Common myeloid progenitor, CD34-positive (primary cell): ENCODE measurements around the gene IQCK.
A peak's percentile ranks its signal among the peaks of the same experiment; 100 is the strongest.

Experiments
- CTCF ChIA-PET: fragments of 350-600 bp; sonication (Branson Sonifier 250); formaldehyde crosslinking; loops from one replicate; lab custom pipeline; 2021; ENCODE audit warnings: antibody characterized with exemption; lab: Charles Lee
- POLR2A ChIA-PET: fragments of 350-600 bp; sonication (Branson Sonifier 250); formaldehyde crosslinking; loops from one replicate; lab custom pipeline; 2021; ENCODE audit warnings: antibody characterized with exemption; lab: Charles Lee
- DNase-seq, 3 donors: peaks; one replicate each; pipeline versions ENCODE4 v3.0.0 to v3.0.0-alpha.2; 2013
- H3K27ac ChIP-seq, 2 experiments: 1 replicate in 1 of 2; 2 replicates in 1 of 2; pipeline ENCODE4 v1.7.0; 2013; ENCODE audit warnings: inconsistent platforms in 2 of 2, low read length in 2 of 2, mild to moderate bottlenecking in 2 of 2, low read depth in 1 of 2, moderate library complexity in 1 of 2; ENCODE audit not compliant: severe bottlenecking in 2 of 2, insufficient read depth in 1 of 2, poor library complexity in 1 of 2
- H3K27me3 ChIP-seq, 5 experiments: replicated peaks in 2 of 5; 1 replicate in 3 of 5; 2 replicates in 2 of 5; pipeline versions ENCODE4 v1.6.1 to v1.7.0; 2013; ENCODE audit warnings: low read length in 4 of 5, mild to moderate bottlenecking in 2 of 5, moderate library complexity in 2 of 5, inconsistent platforms in 1 of 5; ENCODE audit not compliant: insufficient read depth in 5 of 5, control insufficient read depth in 4 of 5
- H3K36me3 ChIP-seq, 4 experiments: 1 replicate in 2 of 4; 2 replicates in 2 of 4; pipeline versions ENCODE4 v1.6.1 to v1.7.0; 2013; ENCODE audit warnings: low read length in 3 of 4, control low read depth in 1 of 4, mild to moderate bottlenecking in 1 of 4; ENCODE audit not compliant: control insufficient read depth in 4 of 4, insufficient read depth in 4 of 4
- H3K4me1 ChIP-seq, 4 experiments: 1 replicate in 3 of 4; 2 replicates in 1 of 4; pipeline versions ENCODE4 v1.6.1 to v1.7.1; 2013; ENCODE audit warnings: low read length in 3 of 4, mild to moderate bottlenecking in 3 of 4, control low read depth in 1 of 4, inconsistent platforms in 1 of 4, moderate library complexity in 1 of 4; ENCODE audit not compliant: control insufficient read depth in 4 of 4, insufficient read depth in 4 of 4; ENCODE audit errors: control extremely low read depth in 1 of 4
- H3K4me3 ChIP-seq, 7 experiments: 1 replicate in 4 of 7; 2 replicates in 3 of 7; pipeline versions ENCODE4 v1.5.1 to v1.7.0; 2013; ENCODE audit warnings: mild to moderate bottlenecking in 7 of 7, low read length in 6 of 7, moderate library complexity in 6 of 7, inconsistent platforms in 2 of 7, low read depth in 2 of 7, control low read depth in 1 of 7; ENCODE audit not compliant: insufficient read depth in 4 of 7, control insufficient read depth in 1 of 7; ENCODE audit errors: extremely low read depth in 1 of 7
- H3K9me3 ChIP-seq, 5 experiments: 1 replicate in 4 of 5; 2 replicates in 1 of 5; pipeline versions ENCODE4 v1.6.1 to v1.7.1; 2013; ENCODE audit warnings: low read length in 4 of 5, mild to moderate bottlenecking in 2 of 5, inconsistent platforms in 1 of 5, low read depth in 1 of 5, moderate library complexity in 1 of 5; ENCODE audit not compliant: control insufficient read depth in 4 of 5, insufficient read depth in 2 of 5; ENCODE audit errors: control extremely low read depth in 1 of 5
- WGBS: methylation state at CpG from one replicate; pipeline ENCODE4 v1.1.5; 2013; ENCODE audit not compliant: insufficient coverage; 5-methylcytosine and 5-hydroxymethylcytosine counted together

Gene IQCK

GRCh38 chr16:19875900-19876299, 157.8 kb downstream of the IQCK start:
- Histone ChIP-seq H3K36me3 (no peaks in the 10 kb centered on the region), H3K4me3 (no peak overlapping the region), H3K4me1 (peaks cover 0 to 4% (median 1%) of the 10 kb centered on the region in 4 experiments), H3K9me3 (no peaks in the 10 kb centered on the region), H3K27me3 (peaks cover 0 to 16% (median 5%) of the 10 kb centered on the region in 5 experiments), H3K27ac (no peak overlapping the region)
- POLR2A ChIA-PET = no interaction called here
- no peak for DNase-seq
- CTCF ChIA-PET = interaction anchor here (0.7 to 2.1 kb wide), 2 partner anchors 11 to 32 kb away, joined by 3 to 7 read pairs; no protein-coding TSS in a partner anchor
- WGBS = 98% methylated on average over 5 of the region's 6 CpGs

- 95% methylated on average over 10 of the region's 10 CpGs for WGBS
- no peak for DNase-seq
- ChIA-PET CTCF (interaction anchor here (1.0 to 2.1 kb wide), 2 partner anchors 10 to 31 kb away, joined by 3 to 7 read pairs; no protein-coding TSS in a partner anchor), POLR2A (no interaction called here)
- Histone ChIP-seq H3K4me1 (peaks cover 0 to 4% (median 1%) of the 10 kb centered on the region in 4 experiments), H3K9me3 (no peaks in the 10 kb centered on the region), H3K4me3 (no peak overlapping the region), H3K36me3 (no peaks in the 10 kb centered on the region), H3K27ac (no peak overlapping the region), H3K27me3 (peaks cover 0 to 23% (median 6%) of the 10 kb centered on the region in 5 experiments)
Measured at GRCh38 chr16:19876501-19877059, 158.5 kb downstream of the IQCK start.

DNA sequence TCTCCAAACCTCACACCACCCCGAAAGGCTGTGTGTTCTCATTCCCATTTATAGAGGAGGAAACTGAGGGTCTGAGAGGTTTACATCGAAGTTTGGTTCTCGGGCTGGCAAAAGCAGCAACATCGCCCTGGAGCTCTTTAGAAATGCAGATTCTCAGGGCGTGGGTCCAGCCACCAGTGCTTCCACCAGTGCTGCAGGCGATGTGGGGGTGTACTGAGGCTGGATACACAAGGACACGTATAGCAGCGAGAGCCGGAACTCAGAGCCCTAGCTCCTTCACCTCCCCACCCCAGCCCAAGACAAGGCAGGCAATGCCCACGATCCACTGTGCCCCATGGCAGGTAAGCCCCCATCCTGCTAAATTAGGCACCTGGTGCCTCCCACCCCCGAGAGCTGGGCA, 160.7 kb downstream of the IQCK start:
- POLR2A ChIA-PET = no interaction called here

DNA sequence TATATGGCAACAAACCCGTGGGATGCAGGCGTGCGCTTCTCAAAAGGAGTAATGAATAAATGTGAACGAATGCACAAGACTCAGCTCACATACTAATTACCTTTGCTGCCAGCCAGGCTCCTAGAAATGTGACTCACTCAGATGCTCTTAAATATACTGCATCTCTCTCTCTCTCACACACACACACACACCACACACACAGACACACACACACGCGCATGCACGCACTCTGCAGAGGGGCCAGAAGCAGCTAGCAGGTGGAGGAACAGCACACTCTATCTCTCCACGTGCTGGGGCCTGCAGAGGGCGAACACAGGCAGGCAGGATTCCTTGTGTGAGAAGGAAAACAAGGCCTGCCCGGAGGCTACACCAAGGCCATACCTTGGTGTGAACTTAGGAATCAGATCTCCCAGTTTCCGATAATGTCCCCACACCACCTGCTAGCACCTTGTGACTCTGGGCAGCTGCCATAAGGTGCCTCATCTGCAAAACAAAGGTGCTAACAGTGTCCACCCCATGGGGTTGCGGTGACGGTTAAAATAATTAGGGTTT, 161.2 kb downstream of the IQCK start:
- Histone ChIP-seq H3K36me3 (no peaks in the 10 kb centered on the region), H3K27ac (no peak overlapping the region), H3K4me1 (peaks cover 0 to 15% (median 12%) of the 10 kb centered on the region in 4 experiments), H3K4me3 (no peak overlapping the region), H3K27me3 (peaks cover 2 to 46% (median 22%) of the 10 kb centered on the region in 5 experiments), H3K9me3 (no peaks in the 10 kb centered on the region)
- CTCF ChIA-PET = interaction anchor here (1.1 kb wide), 1 partner anchor 13 kb away, joined by 3 read pairs; no protein-coding TSS in a partner anchor
- peak in 1 of 3 donors; percentile 31 for DNase-seq
- POLR2A ChIA-PET = interaction anchor here (0.7 kb wide), 1 partner anchor 174 kb away, joined by 4 read pairs; no protein-coding TSS in a partner anchor
- WGBS = 84% methylated on average over 10 of the region's 13 CpGs

More for the DNA sequence above, 160.7 kb downstream of the IQCK start:
- 97% methylated on average over 10 of the region's 11 CpGs for WGBS
- Histone ChIP-seq H3K27me3 (peaks cover 2 to 45% (median 22%) of the 10 kb centered on the region in 5 experiments), H3K4me3 (no peak overlapping the region), H3K4me1 (peaks cover 0 to 10% (median 7%) of the 10 kb centered on the region in 4 experiments), H3K36me3 (no peaks in the 10 kb centered on the region), H3K27ac (no peak overlapping the region), H3K9me3 (no peaks in the 10 kb centered on the region)
- CTCF ChIA-PET = no interaction called here
- DNase-seq = no peak

- Histone ChIP-seq H3K27ac (no peak overlapping the region), H3K27me3 (peaks cover 2 to 55% (median 27%) of the 10 kb centered on the region in 5 experiments), H3K9me3 (no peaks in the 10 kb centered on the region), H3K4me3 (no peak overlapping the region), H3K36me3 (no peaks in the 10 kb centered on the region), H3K4me1 (peaks cover 0 to 27% (median 25%) of the 10 kb centered on the region in 4 experiments)
- CTCF ChIA-PET = no interaction called here
- DNase-seq = no peak
- WGBS = 100% methylated on average over 4 of the region's 7 CpGs
- POLR2A ChIA-PET = no interaction called here
Measured at GRCh38 chr16:19881028-19881427, 163.0 kb downstream of the IQCK start.

- H3K4me3 ChIP-seq = no peak overlapping the region
- ChIA-PET POLR2A (no interaction called here), CTCF (interaction anchor here (1.4 to 1.7 kb wide), 2 partner anchors 17 to 325 kb away, joined by 3 to 4 read pairs; no protein-coding TSS in a partner anchor)
- no peak overlapping the region for H3K27ac ChIP-seq
- H3K27me3 ChIP-seq = peaks cover 2 to 56% (median 25%) of the 10 kb centered on the region in 5 experiments
- no peaks in the 10 kb centered on the region for H3K9me3 ChIP-seq
- no peak for DNase-seq
- no peaks in the 10 kb centered on the region for H3K36me3 ChIP-seq
- H3K4me1 ChIP-seq = peaks cover 0 to 32% (median 26%) of the 10 kb centered on the region in 4 experiments
- 90% methylated on average over 6 of the region's 6 CpGs for WGBS
Measured at GRCh38 chr16:19881783-19882182, 163.7 kb downstream of the IQCK start.

GRCh38 chr16:19882186-19882585, 164.1 kb downstream of the IQCK start:
- Histone ChIP-seq H3K36me3 (no peaks in the 10 kb centered on the region), H3K4me1 (peaks cover 0 to 32% (median 26%) of the 10 kb centered on the region in 4 experiments), H3K4me3 (no peak overlapping the region), H3K9me3 (no peaks in the 10 kb centered on the region), H3K27ac (no peak overlapping the region), H3K27me3 (peaks cover 2 to 56% (median 25%) of the 10 kb centered on the region in 5 experiments)
- POLR2A ChIA-PET = no interaction called here
- no peak for DNase-seq
- 54% methylated on average over 8 of the region's 9 CpGs for WGBS
- CTCF ChIA-PET = interaction anchor here (1.4 to 1.7 kb wide), 2 partner anchors 17 to 325 kb away, joined by 3 to 4 read pairs; no protein-coding TSS in a partner anchor
